DOHH2 (cell line): ENCODE results near the gene DCAF5.

Experiments
- EZH2phosphoT487 ChIP-seq: fragments of 200-600 bp; sonication (generic); IDR thresholded peaks from 2 replicates; pipeline ENCODE4 v1.6.1; 2017; ENCODE audit warnings: borderline replicate concordance, mild to moderate bottlenecking, antibody characterized with exemption, low read length, moderate library complexity, mixed read lengths
- TF ChIP-seq, protein P1 (sequence below): fragments of 200-600 bp; sonication (generic); IDR thresholded peaks from one replicate; pipeline ENCODE4 v1.5.1; 2014; ENCODE audit warnings: antibody characterized with exemption, mild to moderate bottlenecking, low read depth, low read length; ENCODE audit not compliant: poor library complexity, severe bottlenecking

DNA sequence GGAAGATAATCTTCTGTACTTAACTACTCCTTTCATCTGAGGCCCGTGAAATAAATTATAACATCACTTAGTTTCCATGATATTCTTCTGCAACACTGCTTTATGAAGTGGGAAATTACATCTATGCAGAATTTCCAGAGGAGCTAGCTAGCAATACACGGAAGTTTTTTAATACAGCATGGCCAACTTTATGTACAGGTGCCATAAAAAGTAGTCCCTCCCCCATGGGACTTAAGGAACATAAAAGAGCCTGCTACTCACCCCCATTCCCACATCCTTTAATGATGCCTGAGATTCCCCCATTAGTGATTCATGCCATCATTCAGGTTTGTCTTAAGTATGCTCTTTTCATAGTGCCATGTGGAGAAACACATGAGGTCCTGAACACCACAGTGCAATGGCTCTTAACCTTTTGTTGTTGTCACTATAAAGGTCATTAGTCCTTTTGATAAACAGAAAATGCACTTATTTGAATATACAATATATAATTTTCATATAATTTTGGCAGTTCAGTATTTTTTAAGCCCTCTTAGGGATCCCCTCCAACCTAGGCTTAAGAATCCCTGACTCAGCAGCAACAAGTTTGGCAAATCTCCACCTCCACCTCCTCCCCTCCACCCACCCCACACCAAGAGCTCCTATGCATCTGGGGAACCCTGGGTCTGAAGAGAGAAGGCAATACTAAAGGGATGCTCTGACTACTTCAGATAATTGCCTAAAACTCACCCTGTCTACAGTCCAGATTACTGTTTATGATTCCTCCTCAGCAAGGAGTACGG lies 37.3 kb downstream of the DCAF5 start:
- TF ChIP-seq, protein P1, sequence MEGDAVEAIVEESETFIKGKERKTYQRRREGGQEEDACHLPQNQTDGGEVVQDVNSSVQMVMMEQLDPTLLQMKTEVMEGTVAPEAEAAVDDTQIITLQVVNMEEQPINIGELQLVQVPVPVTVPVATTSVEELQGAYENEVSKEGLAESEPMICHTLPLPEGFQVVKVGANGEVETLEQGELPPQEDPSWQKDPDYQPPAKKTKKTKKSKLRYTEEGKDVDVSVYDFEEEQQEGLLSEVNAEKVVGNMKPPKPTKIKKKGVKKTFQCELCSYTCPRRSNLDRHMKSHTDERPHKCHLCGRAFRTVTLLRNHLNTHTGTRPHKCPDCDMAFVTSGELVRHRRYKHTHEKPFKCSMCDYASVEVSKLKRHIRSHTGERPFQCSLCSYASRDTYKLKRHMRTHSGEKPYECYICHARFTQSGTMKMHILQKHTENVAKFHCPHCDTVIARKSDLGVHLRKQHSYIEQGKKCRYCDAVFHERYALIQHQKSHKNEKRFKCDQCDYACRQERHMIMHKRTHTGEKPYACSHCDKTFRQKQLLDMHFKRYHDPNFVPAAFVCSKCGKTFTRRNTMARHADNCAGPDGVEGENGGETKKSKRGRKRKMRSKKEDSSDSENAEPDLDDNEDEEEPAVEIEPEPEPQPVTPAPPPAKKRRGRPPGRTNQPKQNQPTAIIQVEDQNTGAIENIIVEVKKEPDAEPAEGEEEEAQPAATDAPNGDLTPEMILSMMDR: no peak
- no peak for TF ChIP-seq EZH2phosphoT487
